CD8-positive, alpha-beta memory T cell (primary cell): Measurements from ENCODE around the gene ABCA2. TPM values are rescaled to one million over a fixed set of nuclear protein-coding genes. Genes with fewer than 3 reads are reported as not detected.
A peak's percentile ranks its signal among the peaks of the same experiment; 100 is the strongest.

ENCODE experiments used
- CTCF ChIA-PET: fragments of 350-600 bp; sonication (Branson Sonifier 250); formaldehyde crosslinking; loops from one replicate; lab custom pipeline; 2021; ENCODE audit warnings: antibody characterized with exemption; lab: Charles Lee
- POLR2A ChIA-PET: fragments of 350-600 bp; sonication (Branson Sonifier 250); formaldehyde crosslinking; loops from one replicate; lab custom pipeline; 2021; ENCODE audit warnings: antibody characterized with exemption; lab: Charles Lee
- DNase-seq, 5 donors: peaks; one replicate each; pipeline versions ENCODE4 v3.0.0 to v3.0.0-alpha.2; 2020 to 2022; ENCODE audit warnings: mixed read lengths in 1 of 5
- H3K27ac ChIP-seq: one replicate; pipeline ENCODE4 v1.7.0; 2013; ENCODE audit warnings: low read depth, mild to moderate bottlenecking, low read length, moderate library complexity
- H3K27me3 ChIP-seq: 2 replicates; pipeline ENCODE4 v1.7.0; 2013; ENCODE audit warnings: low read length, mild to moderate bottlenecking; ENCODE audit not compliant: insufficient read depth, poor library complexity, severe bottlenecking
- H3K36me3 ChIP-seq: 2 replicates; pipeline ENCODE4 v1.7.0; 2013; ENCODE audit warnings: mild to moderate bottlenecking, low read length, moderate library complexity; ENCODE audit not compliant: insufficient read depth
- H3K4me1 ChIP-seq: 2 replicates; pipeline ENCODE4 v1.7.0; 2013; ENCODE audit warnings: mild to moderate bottlenecking, low read length, moderate library complexity; ENCODE audit not compliant: insufficient read depth
- H3K4me3 ChIP-seq: 2 replicates; pipeline ENCODE4 v1.7.0; 2013; ENCODE audit warnings: mild to moderate bottlenecking, low read length
- H3K9me3 ChIP-seq: 2 replicates; pipeline ENCODE4 v1.7.0; 2013; ENCODE audit warnings: mild to moderate bottlenecking, low read length
- H3K27ac Mint-ChIP-seq, 8 donors: one replicate each; pipeline ENCODE4 v1.8.0; 2020 to 2021; ENCODE audit warnings: mixed read lengths in 8 of 8, mild to moderate bottlenecking in 6 of 8, inconsistent platforms in 3 of 8, moderate library complexity in 3 of 8
- H3K27me3 Mint-ChIP-seq, 2 donors: one replicate each; pipeline ENCODE4 v1.8.0; 2020 to 2021; ENCODE audit warnings: mixed read lengths in 2 of 2, mild to moderate bottlenecking in 1 of 2, moderate library complexity in 1 of 2
- H3K36me3 Mint-ChIP-seq, 3 donors: one replicate each; pipeline ENCODE4 v1.8.0; 2020 to 2021; ENCODE audit warnings: mixed read lengths in 3 of 3, inconsistent platforms in 1 of 3, mild to moderate bottlenecking in 1 of 3
- H3K4me1 Mint-ChIP-seq, 3 donors: one replicate each; pipeline ENCODE4 v1.8.0; 2020 to 2021; ENCODE audit warnings: mixed read lengths in 3 of 3, inconsistent platforms in 1 of 3, mild to moderate bottlenecking in 1 of 3
- H3K4me3 Mint-ChIP-seq, 7 donors: one replicate each; pipeline ENCODE4 v1.8.0; 2020 to 2021; ENCODE audit warnings: mixed read lengths in 7 of 7, mild to moderate bottlenecking in 6 of 7, moderate library complexity in 4 of 7, inconsistent platforms in 2 of 7
- H3K9me3 Mint-ChIP-seq, 5 donors: one replicate each; pipeline ENCODE4 v1.8.0; 2020 to 2022; ENCODE audit warnings: mixed read lengths in 5 of 5, mild to moderate bottlenecking in 3 of 5, moderate library complexity in 2 of 5, inconsistent platforms in 1 of 5
- polyA plus RNA-seq: library from polyadenylated mRNA; unstranded; fragments of 300-500 nt; fragmentation: Illumina TruSeq; gene quantifications from one replicate; pipeline ENCODE4 v1.2.3, GENCODE V29; 2021
- total RNA-seq, 2 experiments: library from RNA; stranded (reverse); gene quantifications; one replicate each; pipeline ENCODE4 v1.2.3, GENCODE V29; 2021

Gene ABCA2, protein sequence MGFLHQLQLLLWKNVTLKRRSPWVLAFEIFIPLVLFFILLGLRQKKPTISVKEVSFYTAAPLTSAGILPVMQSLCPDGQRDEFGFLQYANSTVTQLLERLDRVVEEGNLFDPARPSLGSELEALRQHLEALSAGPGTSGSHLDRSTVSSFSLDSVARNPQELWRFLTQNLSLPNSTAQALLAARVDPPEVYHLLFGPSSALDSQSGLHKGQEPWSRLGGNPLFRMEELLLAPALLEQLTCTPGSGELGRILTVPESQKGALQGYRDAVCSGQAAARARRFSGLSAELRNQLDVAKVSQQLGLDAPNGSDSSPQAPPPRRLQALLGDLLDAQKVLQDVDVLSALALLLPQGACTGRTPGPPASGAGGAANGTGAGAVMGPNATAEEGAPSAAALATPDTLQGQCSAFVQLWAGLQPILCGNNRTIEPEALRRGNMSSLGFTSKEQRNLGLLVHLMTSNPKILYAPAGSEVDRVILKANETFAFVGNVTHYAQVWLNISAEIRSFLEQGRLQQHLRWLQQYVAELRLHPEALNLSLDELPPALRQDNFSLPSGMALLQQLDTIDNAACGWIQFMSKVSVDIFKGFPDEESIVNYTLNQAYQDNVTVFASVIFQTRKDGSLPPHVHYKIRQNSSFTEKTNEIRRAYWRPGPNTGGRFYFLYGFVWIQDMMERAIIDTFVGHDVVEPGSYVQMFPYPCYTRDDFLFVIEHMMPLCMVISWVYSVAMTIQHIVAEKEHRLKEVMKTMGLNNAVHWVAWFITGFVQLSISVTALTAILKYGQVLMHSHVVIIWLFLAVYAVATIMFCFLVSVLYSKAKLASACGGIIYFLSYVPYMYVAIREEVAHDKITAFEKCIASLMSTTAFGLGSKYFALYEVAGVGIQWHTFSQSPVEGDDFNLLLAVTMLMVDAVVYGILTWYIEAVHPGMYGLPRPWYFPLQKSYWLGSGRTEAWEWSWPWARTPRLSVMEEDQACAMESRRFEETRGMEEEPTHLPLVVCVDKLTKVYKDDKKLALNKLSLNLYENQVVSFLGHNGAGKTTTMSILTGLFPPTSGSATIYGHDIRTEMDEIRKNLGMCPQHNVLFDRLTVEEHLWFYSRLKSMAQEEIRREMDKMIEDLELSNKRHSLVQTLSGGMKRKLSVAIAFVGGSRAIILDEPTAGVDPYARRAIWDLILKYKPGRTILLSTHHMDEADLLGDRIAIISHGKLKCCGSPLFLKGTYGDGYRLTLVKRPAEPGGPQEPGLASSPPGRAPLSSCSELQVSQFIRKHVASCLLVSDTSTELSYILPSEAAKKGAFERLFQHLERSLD (N-terminal part only)
- total RNA-seq: 10 to 100 TPM; 15.9 to 20.7 TPM
- 20.2 TPM for polyA plus RNA-seq

DNA sequence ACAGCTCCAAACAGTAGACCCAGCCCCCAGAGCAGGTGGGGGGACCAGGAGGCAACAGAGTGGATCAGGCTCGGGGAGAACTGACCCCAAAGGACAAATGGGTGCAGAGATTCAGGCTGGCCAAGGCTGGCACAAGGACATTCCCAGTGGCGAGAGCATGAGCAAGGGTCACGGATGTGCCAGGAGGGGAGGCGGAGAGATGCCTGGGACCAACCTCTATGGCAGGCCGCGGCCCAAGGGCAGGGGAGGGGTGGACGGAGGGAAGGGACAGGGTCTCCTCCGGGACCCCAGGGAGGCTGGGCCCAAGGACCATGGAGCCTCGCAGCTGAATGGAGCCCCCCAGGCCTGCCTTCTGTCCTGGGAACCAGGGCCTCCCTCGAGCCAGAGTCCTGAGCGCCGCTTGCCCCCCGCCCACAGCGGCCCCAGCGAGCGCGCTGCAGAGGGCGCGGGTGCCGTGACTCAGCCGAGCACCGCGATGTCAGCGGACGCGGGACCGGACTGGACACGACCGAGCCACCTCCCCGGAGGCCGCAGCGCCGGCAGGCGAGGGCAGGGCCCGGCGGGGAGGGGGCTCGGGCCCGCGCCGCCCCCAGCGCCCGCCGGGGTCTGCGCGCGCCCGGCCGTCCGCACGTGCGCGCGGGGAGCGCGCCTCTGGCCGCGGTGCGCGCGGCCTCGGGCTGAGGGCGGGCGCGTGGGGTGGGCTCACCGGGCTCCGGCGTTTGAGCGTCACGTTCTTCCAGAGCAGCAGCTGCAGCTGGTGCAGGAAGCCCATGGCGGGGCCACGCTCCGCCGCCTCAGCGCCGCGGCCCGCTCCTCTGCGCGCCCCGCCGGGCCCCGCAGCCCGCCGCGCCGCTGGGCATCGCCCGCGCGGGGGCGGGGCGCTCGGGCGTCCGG lies at the start of gene ABCA2:
Gene ABCA2 (minus strand): TSS at position 869 of the 894 bp plus-strand sequence. CDS start 97 bp downstream, at position 772.
- ChIA-PET CTCF (interaction anchor here (1.3 to 7.8 kb wide), 18 partner anchors 8 to 227 kb away, joined by 3 to 72 read pairs (median 6); partner anchors contain the start of genes AJM1, CLIC3, MAN1B1 and PAXX), POLR2A (interaction anchor here (0.8 to 2.1 kb wide), 2 partner anchors 31 to 63 kb away, joined by 3 to 6 read pairs; partner anchors contain the start of gene CLIC3)
- Mint-ChIP-seq H3K36me3 (peaks cover 0 to 1% (median 0%) of the 10 kb centered on the region in 3 donors), H3K27me3 (no peaks in the 10 kb centered on the region), H3K4me3 (peak within 1 kb of the TSS; percentile 84 to 95 (median 90)), H3K9me3 (no peaks in the 10 kb centered on the region), H3K27ac (peak within 1 kb of the TSS; percentile 73 to 96 (median 88)), H3K4me1 (peaks cover 35 to 70% (median 38%) of the 10 kb centered on the region in 3 donors)
- H3K27me3 ChIP-seq: no peaks in the 10 kb centered on the region
- no peaks in the 10 kb centered on the region for H3K36me3 ChIP-seq
- H3K9me3 ChIP-seq: no peaks in the 10 kb centered on the region
- peak within 1 kb of the TSS; percentile 61 for H3K27ac ChIP-seq
- H3K4me3 ChIP-seq: peak within 1 kb of the TSS; percentile 74
- no peak for DNase-seq
- peaks cover 54% of the 10 kb centered on the region for H3K4me1 ChIP-seq

DNA sequence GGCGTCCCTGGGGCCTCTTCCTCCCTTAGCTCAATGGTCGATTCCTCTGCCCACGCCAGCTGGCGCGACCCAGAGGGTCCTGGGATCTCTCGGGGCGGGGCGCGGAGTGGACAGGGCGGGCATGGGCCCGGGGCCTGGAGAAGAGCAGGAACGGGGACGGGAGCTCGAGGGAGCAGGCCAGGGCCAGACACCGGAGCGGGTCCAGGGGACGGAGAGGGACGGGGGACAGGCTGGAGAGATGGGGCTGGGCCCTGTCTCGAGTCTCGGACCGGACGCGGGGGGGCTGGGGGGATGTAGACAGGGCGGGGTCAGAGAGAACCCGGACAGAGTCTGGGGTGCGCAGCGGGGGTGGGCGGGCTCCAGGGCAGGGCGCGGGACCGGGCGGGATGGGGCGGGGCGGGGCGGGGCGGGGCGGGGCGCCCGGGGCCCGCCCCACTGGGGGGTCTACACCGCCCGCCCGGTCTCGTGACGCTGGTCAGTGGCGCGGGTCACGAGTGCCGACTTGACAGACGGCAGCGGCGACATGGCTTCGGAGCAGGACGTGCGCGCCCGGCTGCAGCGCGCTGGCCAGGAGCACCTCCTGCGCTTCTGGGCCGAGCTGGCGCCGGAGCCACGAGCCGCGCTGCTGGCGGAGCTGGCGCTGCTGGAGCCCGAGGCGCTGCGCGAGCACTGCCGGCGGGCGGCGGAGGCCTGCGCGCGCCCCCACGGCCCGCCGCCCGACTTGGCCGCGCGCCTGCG lies 49.1 kb upstream of the ABCA2 start, which contains the start of gene UAP1L1:
Gene UAP1L1 (plus strand): TSS at position 508 of the 738 bp plus-strand sequence. CDS start 16 bp downstream, at position 524.
- Histone ChIP-seq H3K4me3 (peak within 1 kb of the TSS; percentile 47), H3K27ac (no peak within 1 kb of the TSS), H3K9me3 (no peaks in the 10 kb centered on the region), H3K27me3 (no peaks in the 10 kb centered on the region), H3K36me3 (peaks cover 3% of the 10 kb centered on the region), H3K4me1 (peaks cover 7% of the 10 kb centered on the region)
- ChIA-PET CTCF (interaction anchor here (0.9 to 2.7 kb wide), 5 partner anchors 9 to 234 kb away, joined by 3 to 13 read pairs (median 8); partner anchors contain the start of genes MAN1B1, NPDC1 and TUBB4B), POLR2A (interaction anchor here (0.6 to 2.6 kb wide), 4 partner anchors 9 to 52 kb away, joined by 3 to 14 read pairs (median 3); partner anchors contain the start of gene MAN1B1)
- Mint-ChIP-seq H3K4me1 (peaks cover 0 to 5% (median 2%) of the 10 kb centered on the region in 3 donors), H3K9me3 (no peaks in the 10 kb centered on the region), H3K36me3 (peaks cover 0 to 14% (median 0%) of the 10 kb centered on the region in 3 donors), H3K27me3 (no peaks in the 10 kb centered on the region), H3K4me3 (peak within 1 kb of the TSS; percentile 73 to 91 (median 76)), H3K27ac (peak within 1 kb of the TSS in 3 of 8 donors; percentile 52 to 79 (median 68))
- peak; percentile 50 to 79 (median 63) for DNase-seq

DNA sequence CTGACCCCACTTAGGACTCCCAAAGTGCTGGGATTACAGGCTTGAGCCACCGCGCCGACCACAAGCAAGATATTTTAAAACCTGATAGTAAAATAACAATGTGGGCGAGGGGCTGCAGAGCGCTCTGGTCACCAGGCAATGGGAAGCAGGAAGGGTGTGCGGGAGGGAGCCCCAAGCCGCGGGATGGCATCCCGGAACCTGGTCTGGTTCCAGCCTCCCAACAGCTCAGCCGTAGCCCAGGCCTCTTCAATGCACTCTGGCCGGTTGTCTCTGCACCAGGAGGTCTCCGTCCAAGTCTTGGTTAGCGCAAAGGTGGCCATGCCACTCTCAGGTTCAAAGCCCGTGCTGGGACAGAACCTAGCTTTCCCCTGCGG lies 48.6 kb upstream of the ABCA2 start:
- Mint-ChIP-seq H3K36me3 (peaks cover 0 to 9% (median 0%) of the 10 kb centered on the region in 3 donors), H3K9me3 (no peaks in the 10 kb centered on the region), H3K4me3 (peak overlapping the region; percentile 50 to 77 (median 69)), H3K27me3 (no peaks in the 10 kb centered on the region), H3K4me1 (peaks cover 0 to 5% (median 2%) of the 10 kb centered on the region in 3 donors), H3K27ac (peak overlapping the region in 3 of 8 donors; percentile 22 to 79 (median 52))
- Histone ChIP-seq H3K27me3 (no peaks in the 10 kb centered on the region), H3K9me3 (no peaks in the 10 kb centered on the region), H3K36me3 (peaks cover 3% of the 10 kb centered on the region), H3K4me1 (peaks cover 7% of the 10 kb centered on the region), H3K4me3 (no peak overlapping the region), H3K27ac (no peak overlapping the region)
- no peak for DNase-seq
- ChIA-PET CTCF (interaction anchor here (0.9 to 2.7 kb wide), 4 partner anchors 9 to 164 kb away, joined by 4 to 13 read pairs (median 10); partner anchors contain the start of genes MAN1B1, NPDC1 and TUBB4B), POLR2A (interaction anchor here (1.6 to 2.6 kb wide), 2 partner anchors 10 to 19 kb away, joined by 3 to 14 read pairs; partner anchors contain the start of gene MAN1B1)

GRCh38 chr9:137075275-137075775 lies 47.3 kb upstream of the ABCA2 start:
- Mint-ChIP-seq H3K27ac (peak overlapping the region in 3 of 8 donors; percentile 22 to 67 (median 23)), H3K27me3 (no peaks in the 10 kb centered on the region), H3K4me3 (peak overlapping the region in 4 of 7 donors; percentile 3 to 77 (median 26)), H3K36me3 (peaks cover 0 to 6% (median 0%) of the 10 kb centered on the region in 3 donors), H3K9me3 (no peaks in the 10 kb centered on the region), H3K4me1 (peaks cover 0 to 15% (median 9%) of the 10 kb centered on the region in 3 donors)
- no peaks in the 10 kb centered on the region for H3K27me3 ChIP-seq
- H3K9me3 ChIP-seq: no peaks in the 10 kb centered on the region
- ChIA-PET CTCF (interaction anchor here (2.7 kb wide), 1 partner anchor 11 kb away, joined by 11 read pairs; the partner anchor contains the start of gene MAN1B1), POLR2A (no interaction called here)
- H3K36me3 ChIP-seq: peaks cover 3% of the 10 kb centered on the region
- no peak for DNase-seq
- no peak overlapping the region for H3K27ac ChIP-seq
- H3K4me1 ChIP-seq: peaks cover 14% of the 10 kb centered on the region
- H3K4me3 ChIP-seq: no peak overlapping the region

GRCh38 chr9:137074657-137075274 lies 46.7 kb upstream of the ABCA2 start:
- H3K36me3 ChIP-seq: peaks cover under 1% of the 10 kb centered on the region
- no peak overlapping the region for H3K4me3 ChIP-seq
- Mint-ChIP-seq H3K9me3 (no peaks in the 10 kb centered on the region), H3K27ac (peak overlapping the region in 2 of 8 donors; percentile 55 to 67), H3K36me3 (peaks cover 0 to 3% (median 0%) of the 10 kb centered on the region in 3 donors), H3K4me1 (peaks cover 0 to 13% (median 7%) of the 10 kb centered on the region in 3 donors), H3K4me3 (peak overlapping the region in 4 of 7 donors; percentile 15 to 77 (median 44)), H3K27me3 (no peaks in the 10 kb centered on the region)
- ChIA-PET CTCF (interaction anchor here (2.7 kb wide), 1 partner anchor 11 kb away, joined by 11 read pairs; the partner anchor contains the start of gene MAN1B1), POLR2A (no interaction called here)
- H3K27me3 ChIP-seq: no peaks in the 10 kb centered on the region
- no peak overlapping the region for H3K27ac ChIP-seq
- no peaks in the 10 kb centered on the region for H3K9me3 ChIP-seq
- H3K4me1 ChIP-seq: peaks cover 14% of the 10 kb centered on the region
- DNase-seq: no peak
